Measurements from ENCODE around the gene BBS10.
"Not testable (repeated sequence)": the region's sequence is repeated elsewhere in the genome, so short reads cannot be mapped to it uniquely, and the experiment has no call there.

The BBS10 gene

DNA sequence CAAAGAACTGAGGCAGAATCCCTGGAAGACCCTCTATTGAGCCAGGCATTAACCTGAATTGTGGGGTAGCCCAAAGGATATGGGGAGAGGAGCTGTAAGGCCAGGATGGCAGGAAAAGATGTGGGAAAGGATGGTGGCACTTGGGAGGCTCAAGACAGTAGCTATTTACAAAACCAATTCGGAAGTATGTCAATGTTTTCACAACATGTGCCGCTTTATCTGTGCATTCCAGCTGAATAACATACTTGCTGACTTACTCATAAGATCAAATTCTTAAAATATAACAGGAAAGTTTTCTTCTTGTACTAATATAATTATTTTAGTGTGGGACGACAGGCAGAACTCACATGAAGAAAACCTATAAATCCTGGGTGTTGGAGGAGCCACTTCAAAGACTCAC, 10.6 kb downstream of the BBS10 start:
- H3K4me3 ChIP-seq = no peak overlapping the region
- H3K27ac ChIP-seq = no peak overlapping the region

DNA sequence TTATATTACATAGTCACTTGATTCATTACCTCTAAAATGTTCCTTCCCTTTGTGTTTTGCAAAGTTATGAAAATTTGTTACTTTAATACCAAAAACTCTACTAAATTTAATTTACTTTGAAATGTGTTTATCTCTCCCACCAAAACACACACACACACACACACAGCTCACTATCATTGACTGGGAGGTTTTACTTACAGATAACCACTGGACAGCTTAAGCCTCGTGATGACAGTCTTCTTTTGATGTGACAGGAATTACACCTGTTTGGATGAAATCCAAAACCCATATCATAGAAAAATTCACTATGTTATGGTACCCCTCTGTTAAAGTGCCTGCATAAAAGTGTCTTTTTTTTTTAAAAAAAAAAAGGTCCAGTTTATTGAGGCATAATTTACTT, 15.6 kb downstream of the BBS10 start:
- Histone ChIP-seq H3K4me3 (no peak overlapping the region), H3K27ac (no peak overlapping the region)

DNA sequence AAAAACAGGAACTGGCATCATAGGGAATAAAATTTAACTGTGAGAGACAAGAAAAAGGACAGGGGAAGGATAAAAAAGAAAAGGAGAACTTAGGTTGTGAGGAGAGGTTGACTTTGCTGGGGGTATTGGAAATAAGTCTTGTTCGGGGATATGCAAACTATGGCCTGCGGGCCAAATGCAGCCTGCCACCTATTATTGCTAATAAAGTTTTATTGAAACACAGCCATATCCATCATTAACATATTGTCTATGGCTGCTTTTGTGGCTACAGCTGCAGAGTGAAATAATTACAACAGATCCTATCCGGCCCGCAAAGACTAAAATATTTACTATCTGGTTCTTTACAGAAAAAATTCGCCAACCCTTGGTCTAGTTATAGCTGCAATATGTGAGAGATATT, 18.6 kb downstream of the BBS10 start:
- Histone ChIP-seq H3K4me3 (no peak overlapping the region), H3K27ac (no peak overlapping the region)

GRCh38 chr12:76329159-76329558, 19.1 kb downstream of the BBS10 start:
- H3K27ac ChIP-seq = no peak overlapping the region
- H3K4me3 ChIP-seq = no peak overlapping the region

DNA sequence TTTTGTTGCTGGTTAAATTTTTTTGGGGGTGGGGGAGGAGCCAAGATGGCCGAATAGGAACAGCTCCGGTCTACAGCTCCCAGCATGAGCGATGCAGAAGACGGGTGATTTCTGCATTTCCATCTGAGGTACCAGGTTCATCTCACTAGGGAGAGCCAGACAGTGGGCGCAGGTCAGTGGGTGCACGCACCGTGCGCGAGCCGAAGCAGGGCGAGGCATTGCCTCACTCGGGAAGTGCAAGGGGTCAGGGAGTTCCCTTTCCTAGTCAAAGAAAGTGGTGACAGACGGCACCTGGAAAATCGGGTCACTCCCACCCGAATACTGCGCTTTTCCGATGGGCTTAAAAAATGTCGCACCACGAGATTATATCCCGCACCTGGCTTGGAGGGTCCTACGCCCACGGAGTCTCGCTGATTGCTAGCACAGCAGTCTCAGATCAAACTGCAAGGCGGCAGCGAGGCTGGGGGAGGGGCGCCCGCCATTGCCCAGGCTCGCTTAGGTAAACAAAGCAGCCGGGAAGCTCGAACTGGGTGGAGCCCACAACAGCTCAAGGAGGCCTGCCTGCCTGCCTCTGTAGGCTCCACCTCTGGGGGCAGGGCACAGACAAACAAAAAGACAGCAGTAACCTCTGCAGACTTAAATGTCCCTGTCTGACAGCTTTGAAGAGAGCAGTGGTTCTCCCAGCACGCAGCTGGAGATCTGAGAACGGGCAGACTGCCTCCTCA, 28.5 kb downstream of the BBS10 start:
- peak overlapping the region in 4 of 7 experiments; percentile 7 to 30 (median 22) for H3K4me3 ChIP-seq
- H3K27ac ChIP-seq = not testable (repeated sequence)

GRCh38 chr12:76318773-76319594, 29.2 kb downstream of the BBS10 start:
- peak overlapping the region in 3 of 7 experiments; percentile 18 to 30 (median 27) for H3K4me3 ChIP-seq
- H3K27ac ChIP-seq = no peak overlapping the region

GRCh38 chr12:76317976-76318375, 30.2 kb downstream of the BBS10 start:
- no peak overlapping the region for H3K27ac ChIP-seq
- no peak overlapping the region for H3K4me3 ChIP-seq

GRCh38 chr12:76316468-76316867, 31.7 kb downstream of the BBS10 start:
- Histone ChIP-seq H3K4me3 (no peak overlapping the region), H3K27ac (no peak overlapping the region)

- Histone ChIP-seq H3K4me3 (no peak overlapping the region), H3K27ac (no peak overlapping the region)
Observed at GRCh38 chr12:76313299-76313698, 34.9 kb downstream of the BBS10 start.

GRCh38 chr12:76312315-76312714, 35.9 kb downstream of the BBS10 start:
- H3K4me3 ChIP-seq = no peak overlapping the region
- H3K27ac ChIP-seq = no peak overlapping the region

DNA sequence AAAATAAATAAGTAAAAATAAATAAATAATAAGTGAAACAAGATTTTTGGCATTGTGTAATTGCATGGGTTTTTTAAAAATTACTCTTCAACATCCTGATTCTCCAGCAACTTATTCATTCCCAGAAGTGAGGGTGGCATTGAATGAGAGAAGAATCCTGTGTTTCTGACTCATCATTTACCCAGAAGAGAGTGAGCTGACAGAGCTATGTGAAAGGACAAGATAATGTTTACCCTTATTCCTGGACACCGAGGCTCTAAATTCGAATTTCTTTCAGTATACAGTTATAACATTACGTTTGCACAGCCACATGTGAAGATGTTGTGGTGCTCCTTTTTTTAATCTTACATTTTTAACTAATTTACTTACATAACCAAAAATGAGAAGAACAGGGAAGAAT, 36.4 kb downstream of the BBS10 start:
- H3K4me3 ChIP-seq = no peak overlapping the region
- H3K27ac ChIP-seq = no peak overlapping the region

DNA sequence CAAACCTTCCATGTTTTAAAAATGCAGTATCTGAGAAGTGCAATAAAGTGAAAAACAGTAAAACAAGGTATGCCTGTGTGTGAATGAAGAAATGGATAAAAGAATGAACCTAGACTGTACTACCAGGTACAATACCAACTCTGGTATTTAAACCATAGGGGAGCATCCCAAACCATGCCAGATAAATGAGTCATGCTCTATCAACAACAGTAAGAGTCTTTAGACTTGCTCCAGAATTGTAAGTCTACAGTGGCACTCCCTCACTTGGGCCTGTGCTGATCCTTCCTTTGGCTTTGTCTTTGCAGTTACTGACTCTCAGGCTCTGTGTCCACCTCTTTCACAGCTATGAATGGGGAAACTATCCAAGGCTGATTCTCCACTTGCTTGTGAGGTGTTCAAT, 38.1 kb downstream of the BBS10 start:
- no peak overlapping the region for H3K27ac ChIP-seq
- H3K4me3 ChIP-seq = no peak overlapping the region

GRCh38 chr12:76308866-76309265, 39.3 kb downstream of the BBS10 start:
- H3K27ac ChIP-seq = no peak overlapping the region
- H3K4me3 ChIP-seq = no peak overlapping the region

GRCh38 chr12:76307083-76307482, 41.1 kb downstream of the BBS10 start:
- Histone ChIP-seq H3K27ac (no peak overlapping the region), H3K4me3 (no peak overlapping the region)

- no peak overlapping the region for H3K4me3 ChIP-seq
- no peak overlapping the region for H3K27ac ChIP-seq
Observed at GRCh38 chr12:76303989-76304460, 44.2 kb downstream of the BBS10 start.

- H3K4me3 ChIP-seq = no peak overlapping the region
- H3K27ac ChIP-seq = no peak overlapping the region
Observed at GRCh38 chr12:76303365-76303764, 44.9 kb downstream of the BBS10 start.

GRCh38 chr12:76300297-76300665, 47.9 kb downstream of the BBS10 start:
- no peak overlapping the region for H3K27ac ChIP-seq
- H3K4me3 ChIP-seq = no peak overlapping the region

DNA sequence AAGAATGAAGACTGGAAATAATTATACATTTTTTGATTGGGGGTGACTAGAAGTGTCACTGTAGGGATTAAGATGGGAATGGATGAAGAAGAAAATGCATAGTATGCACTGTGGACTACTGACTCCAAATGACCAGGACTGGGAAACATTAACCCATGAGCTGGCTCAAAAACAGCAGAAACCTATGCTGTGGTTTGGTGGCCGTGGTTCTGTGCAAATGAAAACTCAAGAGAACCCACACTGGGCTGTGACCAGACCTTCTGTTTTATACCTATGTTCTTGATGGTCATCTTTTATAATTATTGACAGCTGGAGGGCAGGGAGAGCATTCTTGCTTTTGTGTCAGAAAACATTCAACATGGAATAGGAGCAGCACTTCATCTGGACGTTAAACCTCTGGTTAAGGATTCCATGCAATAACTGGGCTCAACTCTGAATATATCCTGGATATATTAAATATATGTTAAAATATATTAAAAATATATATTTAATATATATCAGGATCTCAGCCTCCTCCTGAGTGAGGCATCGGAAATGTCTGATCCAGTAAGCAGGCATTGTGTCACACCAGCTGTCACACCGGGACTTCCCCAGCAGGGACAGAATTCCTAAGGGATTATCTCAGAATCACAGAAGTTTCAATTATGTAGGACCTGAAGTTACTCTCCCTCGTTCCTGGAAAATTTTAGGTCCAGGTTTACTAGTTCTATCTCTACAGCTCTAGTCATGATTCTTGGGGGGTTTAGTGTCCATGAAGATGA, 48.5 kb downstream of the BBS10 start:
- no peak overlapping the region for H3K4me3 ChIP-seq

More for the DNA sequence above, 48.5 kb downstream of the BBS10 start:
- H3K27ac ChIP-seq = no peak overlapping the region

All from skin epidermis (tissue), 12 donors.